ENCODE measurements around the gene ALOXE3. TPM values are rescaled to one million over a fixed set of nuclear protein-coding genes. Genes with fewer than 3 reads are reported as not detected.

ALOXE3 gene
- total RNA-seq, 1 experiment from 2014 or later = not detected

- CTCF ChIA-PET = no interaction called here
- H3K36me3 Mint-ChIP-seq (ENCODE audit: insufficient read depth, unreplicated experiment) = no peaks in the 10 kb centered on the region
- peak overlapping the region; percentile 62 for H3K27ac Mint-ChIP-seq (ENCODE audit: unreplicated experiment)
- intact Hi-C loops (cut with micrococcal nuclease; ENCODE audit: unreplicated experiment) = no loop called here
- no peak for DNase-seq
- peaks cover 4% of the 10 kb centered on the region for H3K27me3 Mint-ChIP-seq (ENCODE audit: unreplicated experiment)
- TF ChIP-seq, protein P1, sequence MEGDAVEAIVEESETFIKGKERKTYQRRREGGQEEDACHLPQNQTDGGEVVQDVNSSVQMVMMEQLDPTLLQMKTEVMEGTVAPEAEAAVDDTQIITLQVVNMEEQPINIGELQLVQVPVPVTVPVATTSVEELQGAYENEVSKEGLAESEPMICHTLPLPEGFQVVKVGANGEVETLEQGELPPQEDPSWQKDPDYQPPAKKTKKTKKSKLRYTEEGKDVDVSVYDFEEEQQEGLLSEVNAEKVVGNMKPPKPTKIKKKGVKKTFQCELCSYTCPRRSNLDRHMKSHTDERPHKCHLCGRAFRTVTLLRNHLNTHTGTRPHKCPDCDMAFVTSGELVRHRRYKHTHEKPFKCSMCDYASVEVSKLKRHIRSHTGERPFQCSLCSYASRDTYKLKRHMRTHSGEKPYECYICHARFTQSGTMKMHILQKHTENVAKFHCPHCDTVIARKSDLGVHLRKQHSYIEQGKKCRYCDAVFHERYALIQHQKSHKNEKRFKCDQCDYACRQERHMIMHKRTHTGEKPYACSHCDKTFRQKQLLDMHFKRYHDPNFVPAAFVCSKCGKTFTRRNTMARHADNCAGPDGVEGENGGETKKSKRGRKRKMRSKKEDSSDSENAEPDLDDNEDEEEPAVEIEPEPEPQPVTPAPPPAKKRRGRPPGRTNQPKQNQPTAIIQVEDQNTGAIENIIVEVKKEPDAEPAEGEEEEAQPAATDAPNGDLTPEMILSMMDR (IDR thresholded peaks at IDR 0.05; ENCODE audit: unreplicated experiment) = no peak
- peaks cover 31% of the 10 kb centered on the region for H3K4me1 Mint-ChIP-seq (ENCODE audit: low read depth, unreplicated experiment)
- no TSS peak for BruUV-seq (replicated peaks)
- H3K4me3 Mint-ChIP-seq (ENCODE audit: low read depth, unreplicated experiment) = no peak overlapping the region
- no peaks in the 10 kb centered on the region for H3K9me3 Mint-ChIP-seq (ENCODE audit: low read depth, unreplicated experiment)
Observed at GRCh38 chr17:8105957-8106398, 12.3 kb downstream of the ALOXE3 start.

DNA sequence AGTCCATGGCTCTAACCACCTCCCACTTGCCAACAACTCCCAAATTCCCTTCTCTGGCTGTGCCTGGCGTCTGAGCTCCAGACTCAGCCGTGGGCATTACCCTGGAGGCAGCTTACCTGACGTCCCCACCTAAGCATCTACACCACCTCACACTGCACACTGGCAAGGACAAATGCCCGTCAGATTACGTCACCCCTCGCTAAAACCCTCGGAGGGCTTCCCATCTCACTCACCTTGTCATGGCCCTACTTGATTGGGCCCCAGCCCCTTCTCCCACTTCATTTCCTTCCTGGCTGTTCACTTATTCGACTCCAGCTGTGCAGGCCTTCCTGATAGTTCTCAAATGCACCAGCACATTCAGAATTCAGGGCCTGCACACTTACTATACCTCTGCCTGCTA lies 13.4 kb downstream of the ALOXE3 start:
- no TSS peak for BruUV-seq (replicated peaks)
- CTCF ChIA-PET = no interaction called here
- Mint-ChIP-seq H3K4me1 (ENCODE audit: low read depth, unreplicated experiment) (peaks cover 31% of the 10 kb centered on the region), H3K27ac (ENCODE audit: unreplicated experiment) (no peak overlapping the region), H3K27me3 (ENCODE audit: unreplicated experiment) (no peaks in the 10 kb centered on the region), H3K4me3 (ENCODE audit: low read depth, unreplicated experiment) (no peak overlapping the region), H3K36me3 (ENCODE audit: insufficient read depth, unreplicated experiment) (no peaks in the 10 kb centered on the region), H3K9me3 (ENCODE audit: low read depth, unreplicated experiment) (no peaks in the 10 kb centered on the region)
- DNase-seq = no peak
- intact Hi-C loops (cut with micrococcal nuclease; ENCODE audit: unreplicated experiment) = no loop called here
- TF ChIP-seq, protein P1 (IDR thresholded peaks at IDR 0.05; ENCODE audit: unreplicated experiment) = no peak

DNA sequence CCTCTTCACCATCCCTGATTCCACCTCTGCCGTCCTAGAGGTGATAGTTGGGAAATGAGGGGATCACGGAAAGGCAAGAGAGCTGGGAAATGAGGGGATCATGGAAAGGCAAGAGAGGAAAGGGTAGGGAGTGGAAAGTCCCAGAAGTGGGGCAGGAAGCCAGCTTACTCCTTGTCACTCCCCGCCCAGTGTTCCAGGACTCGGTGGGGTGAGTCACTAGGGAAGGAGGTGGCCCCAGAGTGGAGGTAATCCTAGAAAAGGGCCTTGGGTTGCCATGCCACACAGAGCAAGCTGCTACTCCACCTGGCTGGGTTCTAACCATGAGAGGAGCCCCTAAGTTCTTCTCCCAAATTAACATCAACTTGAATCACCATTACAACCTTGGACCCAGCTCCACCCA lies 14.8 kb downstream of the ALOXE3 start:
- CTCF ChIA-PET = no interaction called here
- H3K36me3 Mint-ChIP-seq (ENCODE audit: insufficient read depth, unreplicated experiment) = no peaks in the 10 kb centered on the region
- TF ChIP-seq, protein P1 (IDR thresholded peaks at IDR 0.05; ENCODE audit: unreplicated experiment) = no peak
- no TSS peak for BruUV-seq (replicated peaks)
- no peak overlapping the region for H3K27ac Mint-ChIP-seq (ENCODE audit: unreplicated experiment)
- intact Hi-C loops (cut with micrococcal nuclease; ENCODE audit: unreplicated experiment) = no loop called here
- no peaks in the 10 kb centered on the region for H3K27me3 Mint-ChIP-seq (ENCODE audit: unreplicated experiment)
- H3K4me1 Mint-ChIP-seq (ENCODE audit: low read depth, unreplicated experiment) = peaks cover 31% of the 10 kb centered on the region
- no peak overlapping the region for H3K4me3 Mint-ChIP-seq (ENCODE audit: low read depth, unreplicated experiment)
- H3K9me3 Mint-ChIP-seq (ENCODE audit: low read depth, unreplicated experiment) = no peaks in the 10 kb centered on the region
- DNase-seq = no peak

- Mint-ChIP-seq H3K27ac (ENCODE audit: unreplicated experiment) (no peak overlapping the region), H3K9me3 (ENCODE audit: low read depth, unreplicated experiment) (no peaks in the 10 kb centered on the region), H3K27me3 (ENCODE audit: unreplicated experiment) (peaks cover 13% of the 10 kb centered on the region), H3K4me3 (ENCODE audit: low read depth, unreplicated experiment) (no peak overlapping the region), H3K36me3 (ENCODE audit: insufficient read depth, unreplicated experiment) (no peaks in the 10 kb centered on the region), H3K4me1 (ENCODE audit: low read depth, unreplicated experiment) (peaks cover 19% of the 10 kb centered on the region)
- TF ChIP-seq, protein P1 (IDR thresholded peaks at IDR 0.05; ENCODE audit: unreplicated experiment) = no peak
- no peak for DNase-seq
- intact Hi-C loops (cut with micrococcal nuclease; ENCODE audit: unreplicated experiment) = no loop called here
- CTCF ChIA-PET = interaction anchor here (0.7 kb wide), 1 partner anchor 667 kb away, joined by 3 read pairs; no protein-coding TSS in a partner anchor
- BruUV-seq (replicated peaks) = no TSS peak
Observed at GRCh38 chr17:8101721-8102120, 16.6 kb downstream of the ALOXE3 start.
